ENCODE measurements around the gene ASPDH. TPM values are rescaled to one million over a fixed set of nuclear protein-coding genes. Genes with fewer than 3 reads are reported as not detected.

ASPDH gene
- total RNA-seq, 2 experiments from 2014 or later = not detected

- POLR2A ChIA-PET = no interaction called here
- CTCF ChIA-PET = interaction anchor here (1.2 kb wide), 1 partner anchor 10 kb away, joined by 3 read pairs; no protein-coding TSS in a partner anchor
- no peak for ATAC-seq
- Mint-ChIP-seq H3K4me3 (no peak overlapping the region), H3K36me3 (ENCODE audit: low read depth) (no peaks in the 10 kb centered on the region), H3K27me3 (peaks cover 32% of the 10 kb centered on the region), H3K4me1 (ENCODE audit: low read depth) (peaks cover 3% of the 10 kb centered on the region), H3K27ac (no peak overlapping the region), H3K9me3 (no peaks in the 10 kb centered on the region)
- intact Hi-C loops (cut with micrococcal nuclease) = no loop called here
- TF ChIP-seq CTCF (IDR thresholded peaks at IDR 0.05) = no peak
- DNase-seq = no peak
Measured at GRCh38 chr19:50548191-50549058, 34.7 kb upstream of the ASPDH start.

GRCh38 chr19:50547385-50548190, 33.9 kb upstream of the ASPDH start:
- Mint-ChIP-seq H3K36me3 (ENCODE audit: low read depth) (no peaks in the 10 kb centered on the region), H3K9me3 (no peaks in the 10 kb centered on the region), H3K27ac (no peak overlapping the region), H3K27me3 (peaks cover 24% of the 10 kb centered on the region), H3K4me3 (no peak overlapping the region), H3K4me1 (ENCODE audit: low read depth) (peaks cover 3% of the 10 kb centered on the region)
- DNase-seq = no peak
- no peak for ATAC-seq
- POLR2A ChIA-PET = no interaction called here
- CTCF ChIA-PET = interaction anchor here (1.2 kb wide), 1 partner anchor 8 kb away, joined by 3 read pairs; no protein-coding TSS in a partner anchor
- intact Hi-C loops (cut with micrococcal nuclease) = no loop called here
- no peak for TF ChIP-seq CTCF (IDR thresholded peaks at IDR 0.05)

GRCh38 chr19:50546527-50547221, 33.0 kb upstream of the ASPDH start:
- peaks cover 18% of the 10 kb centered on the region for H3K27me3 Mint-ChIP-seq
- CTCF ChIA-PET = interaction anchor here (1.2 to 3.0 kb wide), 2 partner anchors 9 to 10 kb away, joined by 3 to 10 read pairs; no protein-coding TSS in a partner anchor

GRCh38 chr19:50542943-50543342, 29.2 kb upstream of the ASPDH start:
- no peaks in the 10 kb centered on the region for H3K4me1 Mint-ChIP-seq (ENCODE audit: low read depth)
- no peak for DNase-seq
- no peaks in the 10 kb centered on the region for H3K36me3 Mint-ChIP-seq (ENCODE audit: low read depth)
- TF ChIP-seq CTCF (IDR thresholded peaks at IDR 0.05) = no peak
- no peaks in the 10 kb centered on the region for H3K9me3 Mint-ChIP-seq
- intact Hi-C loops (cut with micrococcal nuclease) = no loop called here
- ChIA-PET POLR2A (no interaction called here), CTCF (interaction anchor here (1.0 to 2.0 kb wide), 2 partner anchors 13 to 14 kb away, joined by 3 to 7 read pairs; no protein-coding TSS in a partner anchor)
- H3K27me3 Mint-ChIP-seq = peaks cover under 1% of the 10 kb centered on the region
- ATAC-seq = no peak
- no peak overlapping the region for H3K27ac Mint-ChIP-seq
- no peak overlapping the region for H3K4me3 Mint-ChIP-seq

More at GRCh38 chr19:50546527-50547221, 33.0 kb upstream of the ASPDH start:
- H3K4me3 Mint-ChIP-seq = no peak overlapping the region
- H3K9me3 Mint-ChIP-seq = no peaks in the 10 kb centered on the region
- no peak overlapping the region for H3K27ac Mint-ChIP-seq
- POLR2A ChIA-PET = no interaction called here
- DNase-seq (no peak), ATAC-seq (no peak)
- H3K36me3 Mint-ChIP-seq (ENCODE audit: low read depth) = no peaks in the 10 kb centered on the region
- TF ChIP-seq CTCF (IDR thresholded peaks at IDR 0.05) = no peak
- intact Hi-C loops (cut with micrococcal nuclease) = no loop called here
- no peaks in the 10 kb centered on the region for H3K4me1 Mint-ChIP-seq (ENCODE audit: low read depth)
